IPS-20b (cell line): ENCODE data around the gene MYT1.
"Not testable (repeated sequence)": the region's sequence is repeated elsewhere in the genome, so short reads cannot be mapped to it uniquely, and the experiment has no call there.

ENCODE experiments used
- H3K27ac ChIP-seq: one replicate; pipeline ENCODE4 v1.5.1; 2013; ENCODE audit warnings: low read length
- H3K27me3 ChIP-seq: 2 replicates; pipeline ENCODE4 v1.6.1; 2013; ENCODE audit warnings: mild to moderate bottlenecking, low read length, inconsistent platforms; ENCODE audit not compliant: insufficient read depth
- H3K36me3 ChIP-seq: 2 replicates; pipeline ENCODE4 v1.6.1; 2013; ENCODE audit warnings: low read depth, mild to moderate bottlenecking, inconsistent platforms, low read length, moderate library complexity; ENCODE audit not compliant: insufficient read depth
- H3K4me1 ChIP-seq: 2 replicates; pipeline ENCODE4 v1.6.1; 2013; ENCODE audit warnings: mild to moderate bottlenecking, control low read depth, inconsistent platforms, low read length, moderate library complexity; ENCODE audit not compliant: insufficient read depth
- H3K4me3 ChIP-seq: 2 replicates; pipeline ENCODE4 v1.5.1; 2013; ENCODE audit warnings: mild to moderate bottlenecking, low read length, inconsistent platforms
- H3K9ac ChIP-seq: 2 replicates; pipeline ENCODE4 v1.6.1; 2013; ENCODE audit warnings: low read depth, mild to moderate bottlenecking, inconsistent platforms, low read length, moderate library complexity
- H3K9me3 ChIP-seq: 2 replicates; pipeline ENCODE4 v1.6.1; 2013; ENCODE audit warnings: mild to moderate bottlenecking, low read depth, low read length, inconsistent platforms; ENCODE audit not compliant: insufficient read depth

The MYT1 gene

GRCh38 chr20:64286447-64287263 is 122.4 kb downstream of the MYT1 start:
- not testable (repeated sequence) for H3K36me3 ChIP-seq, H3K4me1 ChIP-seq, H3K4me3 ChIP-seq, H3K27me3 ChIP-seq, H3K9ac ChIP-seq, H3K27ac ChIP-seq
- H3K9me3 ChIP-seq, result peaks cover 32% of the 10 kb centered on the region

GRCh38 chr20:64287264-64287590 is 123.0 kb downstream of the MYT1 start:
- H3K4me3 ChIP-seq, H3K9ac ChIP-seq, H3K4me1 ChIP-seq, H3K36me3 ChIP-seq, H3K27ac ChIP-seq, H3K27me3 ChIP-seq: not testable (repeated sequence)
- peaks cover 31% of the 10 kb centered on the region for H3K9me3 ChIP-seq
